ENCODE measurements around the gene FAR2.
A peak's percentile ranks its signal among the peaks of the same experiment; 100 is the strongest.

Gene FAR2

DNA sequence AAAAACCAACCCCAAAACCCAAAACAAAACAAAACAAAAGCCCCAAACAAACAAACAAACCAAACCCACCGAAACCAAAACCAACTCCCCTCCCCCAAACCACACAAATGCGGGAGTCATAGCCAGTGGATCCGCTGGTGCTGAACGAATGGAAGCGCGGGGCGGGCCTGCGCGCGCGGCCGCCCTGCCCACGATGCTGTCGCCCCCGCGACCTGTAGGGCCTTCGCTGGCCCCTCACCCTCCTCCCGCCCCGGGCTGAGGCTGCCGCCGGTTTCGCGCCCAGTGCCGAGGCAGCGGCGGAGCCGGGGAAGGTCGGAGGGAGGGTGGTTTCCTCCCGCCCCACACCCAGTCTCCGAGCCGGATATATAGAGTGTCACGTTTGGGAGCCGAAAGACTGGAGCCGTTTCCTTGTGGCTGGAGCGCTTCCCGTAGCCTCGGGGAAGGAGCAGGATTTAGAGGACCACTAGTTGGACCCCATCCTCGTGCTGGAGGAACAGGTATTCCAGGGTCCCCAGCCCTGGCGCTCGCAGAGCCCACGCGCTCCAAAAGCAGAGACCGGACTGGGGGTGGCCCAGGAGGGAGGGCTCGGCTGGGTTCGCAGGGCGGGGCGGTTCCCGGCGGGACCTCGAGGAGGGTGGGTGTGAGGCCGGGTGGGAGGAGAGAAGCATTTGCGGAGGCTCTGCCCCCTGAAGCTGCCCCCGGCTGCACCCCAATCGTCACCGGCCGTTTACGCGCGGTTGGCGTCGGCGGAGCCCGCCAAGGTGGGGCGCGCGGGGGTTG lies at the start of gene FAR2:
Gene FAR2, plus strand, starts transcription at position 368 of the 780 bp plus-strand sequence. CDS start 121,172 bp downstream, outside the sequence.
- H3K27ac ChIP-seq = peak within 1 kb of the TSS; percentile 83
- TF ChIP-seq, protein P1, sequence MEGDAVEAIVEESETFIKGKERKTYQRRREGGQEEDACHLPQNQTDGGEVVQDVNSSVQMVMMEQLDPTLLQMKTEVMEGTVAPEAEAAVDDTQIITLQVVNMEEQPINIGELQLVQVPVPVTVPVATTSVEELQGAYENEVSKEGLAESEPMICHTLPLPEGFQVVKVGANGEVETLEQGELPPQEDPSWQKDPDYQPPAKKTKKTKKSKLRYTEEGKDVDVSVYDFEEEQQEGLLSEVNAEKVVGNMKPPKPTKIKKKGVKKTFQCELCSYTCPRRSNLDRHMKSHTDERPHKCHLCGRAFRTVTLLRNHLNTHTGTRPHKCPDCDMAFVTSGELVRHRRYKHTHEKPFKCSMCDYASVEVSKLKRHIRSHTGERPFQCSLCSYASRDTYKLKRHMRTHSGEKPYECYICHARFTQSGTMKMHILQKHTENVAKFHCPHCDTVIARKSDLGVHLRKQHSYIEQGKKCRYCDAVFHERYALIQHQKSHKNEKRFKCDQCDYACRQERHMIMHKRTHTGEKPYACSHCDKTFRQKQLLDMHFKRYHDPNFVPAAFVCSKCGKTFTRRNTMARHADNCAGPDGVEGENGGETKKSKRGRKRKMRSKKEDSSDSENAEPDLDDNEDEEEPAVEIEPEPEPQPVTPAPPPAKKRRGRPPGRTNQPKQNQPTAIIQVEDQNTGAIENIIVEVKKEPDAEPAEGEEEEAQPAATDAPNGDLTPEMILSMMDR (IDR thresholded peaks at IDR 0.05) = no peak
- no peak for TF ChIP-seq ZFX (IDR thresholded peaks at IDR 0.05; ENCODE audit: borderline replicate concordance)

GRCh38 chr12:29102741-29103140 lies 46.3 kb upstream of the FAR2 start:
- TF ChIP-seq, protein P1 (IDR thresholded peaks at IDR 0.05) = no peak
- no peak for TF ChIP-seq ZFX (IDR thresholded peaks at IDR 0.05; ENCODE audit: borderline replicate concordance)

DNA sequence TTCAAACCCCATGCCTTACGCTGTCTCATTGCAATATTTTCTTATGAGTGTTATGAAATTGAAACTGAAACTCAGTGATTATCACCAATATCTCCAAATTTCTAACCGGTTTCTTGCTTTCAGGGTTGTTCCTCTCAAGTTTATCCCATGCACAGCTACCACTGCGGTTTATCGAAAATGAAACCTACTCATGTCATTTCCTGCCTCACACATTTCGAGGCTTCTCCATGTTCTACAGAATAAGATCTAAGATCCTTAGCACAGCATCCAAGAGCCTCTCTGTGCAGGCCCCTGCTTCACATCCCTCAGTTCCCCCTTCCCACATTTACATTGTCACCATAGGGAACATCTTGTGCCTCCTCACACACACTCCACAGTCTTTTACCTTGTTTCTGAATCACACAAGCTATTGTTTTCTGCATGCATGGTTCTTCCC lies 45.5 kb upstream of the FAR2 start:
- TF ChIP-seq, protein P1 (IDR thresholded peaks at IDR 0.05) = no peak
- no peak for TF ChIP-seq ZFX (IDR thresholded peaks at IDR 0.05; ENCODE audit: borderline replicate concordance)
- no peak overlapping the region for H3K27ac ChIP-seq

More at GRCh38 chr12:29102741-29103140, 46.3 kb upstream of the FAR2 start:
- no peak overlapping the region for H3K27ac ChIP-seq

GRCh38 chr12:29104516-29104915 lies 44.6 kb upstream of the FAR2 start:
- TF ChIP-seq ZFX (IDR thresholded peaks at IDR 0.05; ENCODE audit: borderline replicate concordance) = no peak
- TF ChIP-seq, protein P1 (IDR thresholded peaks at IDR 0.05) = no peak
- no peak overlapping the region for H3K27ac ChIP-seq

DNA sequence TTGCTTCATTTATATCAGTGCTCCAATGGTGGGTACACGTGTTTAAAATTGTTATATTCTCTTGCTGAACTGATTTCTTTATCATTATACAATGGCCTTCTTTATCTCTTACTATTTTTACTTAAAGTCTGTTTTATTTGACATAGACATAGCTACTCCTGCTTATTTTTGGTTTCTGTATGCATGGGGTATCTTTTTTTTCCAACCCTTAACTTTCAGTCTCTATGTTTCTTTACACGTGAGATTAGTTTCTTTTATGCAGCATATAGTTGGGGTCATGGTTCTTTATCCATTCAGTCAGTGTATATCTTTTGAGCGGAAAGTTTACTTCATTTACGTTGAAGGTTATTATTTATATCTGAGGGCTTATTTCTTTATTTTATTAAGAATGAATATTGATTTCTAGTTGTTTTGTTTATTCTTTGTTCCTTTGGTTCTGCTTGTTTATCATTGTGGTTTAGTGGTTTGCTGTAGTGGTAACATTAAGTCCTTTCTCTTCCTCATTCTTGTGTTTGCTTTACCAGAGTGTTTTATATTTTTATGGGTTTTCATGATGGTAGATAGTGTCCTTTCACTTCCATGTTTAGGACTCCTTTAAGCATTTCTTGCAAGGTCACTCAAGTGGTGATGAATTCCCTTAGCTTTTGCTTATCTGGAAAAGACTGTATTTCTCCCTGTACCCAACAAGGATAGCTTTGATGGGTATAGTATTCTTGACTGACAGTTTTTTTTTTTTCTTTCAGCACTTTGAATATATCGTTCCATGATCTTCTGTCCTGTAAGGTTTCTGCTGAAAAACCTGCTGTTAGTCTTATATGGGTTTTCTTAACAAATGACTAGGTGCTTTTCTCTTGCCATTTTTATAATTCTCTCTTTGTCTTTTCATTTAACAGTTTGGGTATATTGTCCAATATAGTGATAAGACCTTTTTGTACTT lies 38.3 kb upstream of the FAR2 start:
- TF ChIP-seq, protein P1 (IDR thresholded peaks at IDR 0.05) = no peak
- TF ChIP-seq ZFX (IDR thresholded peaks at IDR 0.05; ENCODE audit: borderline replicate concordance) = no peak
- no peak overlapping the region for H3K27ac ChIP-seq

- no peak for TF ChIP-seq ZFX (IDR thresholded peaks at IDR 0.05; ENCODE audit: borderline replicate concordance)
- TF ChIP-seq, protein P1 (IDR thresholded peaks at IDR 0.05) = no peak
- H3K27ac ChIP-seq = no peak overlapping the region
These were observed 36.0 kb upstream of the FAR2 start for GRCh38 chr12:29113101-29113500.
